Spleen (tissue), 13 donors: ENCODE measurements around the gene KLRC2. TPM values are rescaled to one million over a fixed set of nuclear protein-coding genes. Genes with fewer than 3 reads are reported as not detected.
"Not testable (repeated sequence)": the region's sequence is repeated elsewhere in the genome, so short reads cannot be mapped to it uniquely, and the experiment has no call there.

Experiments
- DNase-seq: peaks from one replicate; pipeline ENCODE4 v3.0.0-alpha.2; 2020
- H3K27ac ChIP-seq, 8 donors: fragments of 200-600 bp; sonication (generic) in 7 of 8; 1 replicate in 4 of 8; 2 replicates in 4 of 8; pipeline versions ENCODE4 v1.5.0 to v1.8.0; 2016 to 2021; ENCODE audit warnings: inconsistent platforms in 4 of 8, mild to moderate bottlenecking in 4 of 8, moderate library complexity in 1 of 8
- H3K27me3 ChIP-seq, 7 donors: fragments of 200-600 bp; sonication (generic) in 6 of 7; replicated peaks in 1 of 7; 1 replicate in 4 of 7; 2 replicates in 3 of 7; pipeline versions ENCODE4 v1.5.0 to v1.8.0; 2016 to 2021; ENCODE audit warnings: inconsistent platforms in 3 of 7, mild to moderate bottlenecking in 1 of 7
- H3K36me3 ChIP-seq, 6 donors: fragments of 200-600 bp; sonication (generic) in 5 of 6; 1 replicate in 4 of 6; 2 replicates in 2 of 6; pipeline versions ENCODE4 v1.5.0 to v1.8.0; 2016 to 2021; ENCODE audit warnings: inconsistent platforms in 2 of 6
- H3K4me1 ChIP-seq, 6 donors: fragments of 200-600 bp; sonication (generic) in 5 of 6; 1 replicate in 3 of 6; 2 replicates in 3 of 6; pipeline versions ENCODE4 v1.5.0 to v1.8.0; 2016 to 2021; ENCODE audit warnings: inconsistent platforms in 3 of 6
- H3K4me3 ChIP-seq, 8 donors: fragments of 200-600 bp; sonication (generic) in 7 of 8; 1 replicate in 4 of 8; 2 replicates in 4 of 8; pipeline versions ENCODE4 v1.5.0 to v1.8.0; 2016 to 2021; ENCODE audit warnings: inconsistent platforms in 4 of 8, mild to moderate bottlenecking in 4 of 8, moderate library complexity in 2 of 8
- H3K9me3 ChIP-seq, 8 donors: fragments of 200-600 bp; sonication (generic) in 7 of 8; 1 replicate in 4 of 8; 2 replicates in 4 of 8; pipeline versions ENCODE4 v1.5.0 to v1.8.0; 2016 to 2021; ENCODE audit warnings: inconsistent platforms in 4 of 8
- CTCF ChIP-seq, 11 experiments: fragments of 200-600 bp in 7 of 11; fragments of 450-650 bp in 4 of 11; sonication (generic) in 4 of 11; IDR thresholded peaks in 8 of 11; conservative IDR thresholded peaks in 3 of 11; 1 replicate in 7 of 11; 2 replicates in 4 of 11; pipeline versions ENCODE4 v1.4.0 to v1.8.0; 2016 to 2021; ENCODE audit warnings: antibody characterized with exemption in 11 of 11, inconsistent platforms in 4 of 11, mild to moderate bottlenecking in 1 of 11
- POLR2A ChIP-seq, 3 donors: fragments of 450-650 bp; IDR thresholded peaks; one replicate each; pipeline ENCODE4 v1.5.1; 2017; ENCODE audit warnings: antibody characterized with exemption in 3 of 3, mild to moderate bottlenecking in 1 of 3
- POLR2AphosphoS5 ChIP-seq, 3 donors: sonication (generic); formaldehyde crosslinking; IDR thresholded peaks; one replicate each; pipeline ENCODE4 v1.5.1; 2017; ENCODE audit warnings: antibody characterized with exemption in 3 of 3
- WGBS, 5 donors: extraction: QIAGEN DNeasy Blood & Tissue Kit in 3 of 5; methylation state at CpG; one replicate each; pipeline versions ENCODE4 v1.1.5 to v1.1.7; 2013 to 2018; 5-methylcytosine and 5-hydroxymethylcytosine counted together
- intact Hi-C: fragments of 100-400 bp; cut with DNase I; formaldehyde crosslinking; loops from one replicate; pipeline ENCODE4 v1.15.0; 2023; ENCODE audit warnings: low total_unique reads
- long read RNA-seq, 2 donors: transcript quantifications; one replicate each; lab custom pipeline, GENCODE V29; 2026
- polyA plus RNA-seq, 3 donors: library from polyadenylated mRNA; stranded (reverse); fragments of 200-250 nt; gene quantifications; one replicate each; pipeline ENCODE4 v1.2.1, GENCODE V29; 2013
- total RNA-seq, 7 donors: library from RNA; depleted of rRNA in 3 of 7; stranded (reverse); fragments of >200 nt in 3 of 7; fragmentation: NEBNext Ultra II Directional in 4 of 7; extraction: Animal tissue kit (Norgen Biotek cat#: 25700) in 4 of 7; gene quantifications; one replicate each; pipeline versions ENCODE4 v1.1.0 to v1.2.1, GENCODE V29; 2016 to 2021
- donor health status: healthy with polysubstance abuse.
- donor health status: DM: no; HTN: no; CAD: no; lungs with moderate emphysema.
- donor health status: DM: no; HTN: no; CAD: no.
- donor health status: Bipolar disorder and iron deficiency.
- donor health status: healthy.
- donor health status: DM: no; HTN: no; CAD: no.
- donor health status: DM: yes; HTN: yes; CAD: no.

KLRC2 gene
- 10 to 100 TPM in 2 of 7 donors, 1 to 10 TPM in 5; 2.6 to 20.8 (median 5.0) TPM for total RNA-seq
- 1 to 10 TPM; 1.4 to 1.9 (median 1.5) TPM for polyA plus RNA-seq
- long read RNA-seq, donor 1: 0 reads
- long read RNA-seq, donor 2: 0 reads

DNA sequence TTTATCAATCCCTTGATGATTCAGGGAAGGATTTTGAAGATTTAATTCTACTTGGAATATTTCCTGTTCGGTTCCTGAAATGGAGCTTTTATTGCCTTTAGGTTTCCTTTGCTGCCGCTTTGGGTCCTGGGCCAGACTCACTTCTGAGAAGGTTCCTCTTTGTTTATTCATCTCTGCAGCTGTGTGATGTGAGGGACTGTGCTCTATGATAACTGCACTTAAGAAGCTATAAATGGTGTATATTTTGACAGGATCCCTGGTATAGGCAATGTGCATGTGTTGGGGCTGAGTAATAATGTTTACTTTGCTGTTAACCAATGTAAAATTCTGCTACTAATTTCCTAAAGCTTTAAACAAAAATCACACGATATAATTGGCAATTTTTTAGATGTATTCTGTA, at the start of gene KLRC2:
KLRC2 (minus strand) TSS at position 195 of the 400 bp plus-strand sequence; CDS start at position 171, 24 bp downstream.
- H3K9me3 ChIP-seq, H3K4me1 ChIP-seq, DNase-seq, H3K36me3 ChIP-seq, intact Hi-C loops, H3K27me3 ChIP-seq: not testable (repeated sequence)
- peak within 1 kb of the TSS in 1 of 8 donors; percentile 46 for H3K27ac ChIP-seq
- H3K4me3 ChIP-seq: peak within 1 kb of the TSS in 2 of 8 donors; percentile 4 to 37
- WGBS, 5 donors: 33 to 38% (median 36%) methylated on average over 3 of the region's 3 CpGs

DNA sequence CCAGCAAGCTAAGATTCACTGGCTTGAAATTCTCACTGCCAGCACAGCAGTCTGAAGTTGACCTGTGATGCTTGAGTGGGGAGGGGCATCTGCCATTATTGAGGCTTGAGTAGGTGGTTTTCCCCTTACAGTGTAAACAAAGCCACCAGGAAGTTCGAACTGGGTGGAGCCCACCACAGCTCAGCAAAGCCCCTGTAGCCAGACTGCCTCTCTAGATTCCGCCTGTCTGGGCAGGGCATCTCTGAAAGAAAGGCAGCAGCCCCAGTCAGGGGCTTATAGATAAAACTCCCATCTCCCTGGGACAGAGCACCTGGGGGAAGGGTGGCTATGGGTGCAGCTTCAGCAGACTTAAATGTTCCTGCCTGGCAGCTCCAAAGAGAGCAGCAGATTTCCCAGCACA, 46.1 kb upstream of the KLRC2 start:
- H3K27ac ChIP-seq, H3K4me1 ChIP-seq, intact Hi-C loops, H3K36me3 ChIP-seq, H3K4me3 ChIP-seq: not testable (repeated sequence)
- peaks cover 0 to 11% (median 8%) of the 10 kb centered on the region in 8 donors for H3K9me3 ChIP-seq
- WGBS, 5 donors: 27 to 64% (median 50%) methylated on average over 2 of the region's 2 CpGs
- peaks cover 0 to 11% (median 0%) of the 10 kb centered on the region in 7 donors for H3K27me3 ChIP-seq
- peak; percentile 62 for DNase-seq

GRCh38 chr12:10472808-10473207, 37.0 kb upstream of the KLRC2 start:
- DNase-seq, intact Hi-C loops, H3K27ac ChIP-seq, H3K4me3 ChIP-seq, H3K27me3 ChIP-seq, H3K36me3 ChIP-seq, H3K4me1 ChIP-seq: not testable (repeated sequence)
- peaks cover 0 to 11% (median 6%) of the 10 kb centered on the region in 8 donors for H3K9me3 ChIP-seq
- WGBS, 5 donors: 91 to 93% (median 92%) methylated on average over 5 of the region's 5 CpGs

GRCh38 chr12:10469701-10470100, 33.9 kb upstream of the KLRC2 start:
- Histone ChIP-seq H3K4me1 (no peaks in the 10 kb centered on the region), H3K36me3 (no peaks in the 10 kb centered on the region), H3K9me3 (peaks cover 0 to 9% (median 6%) of the 10 kb centered on the region in 8 donors), H3K4me3 (no peak overlapping the region), H3K27ac (no peak overlapping the region), H3K27me3 (peaks cover 0 to 5% (median 0%) of the 10 kb centered on the region in 7 donors)
- DNase-seq: no peak
- 73 to 87% (median 78%) methylated on average over 1 of the region's 1 CpG for WGBS, 5 donors
- TF ChIP-seq POLR2A (IDR thresholded peaks at IDR 0.05) (no peak), POLR2AphosphoS5 (IDR thresholded peaks at IDR 0.05) (no peak), CTCF (IDR thresholded peaks at IDR 0.05 in 8 of 11, conservative IDR thresholded peaks at IDR 0.05 in 3 of 11) (no peak)
- intact Hi-C loops: no loop called here

DNA sequence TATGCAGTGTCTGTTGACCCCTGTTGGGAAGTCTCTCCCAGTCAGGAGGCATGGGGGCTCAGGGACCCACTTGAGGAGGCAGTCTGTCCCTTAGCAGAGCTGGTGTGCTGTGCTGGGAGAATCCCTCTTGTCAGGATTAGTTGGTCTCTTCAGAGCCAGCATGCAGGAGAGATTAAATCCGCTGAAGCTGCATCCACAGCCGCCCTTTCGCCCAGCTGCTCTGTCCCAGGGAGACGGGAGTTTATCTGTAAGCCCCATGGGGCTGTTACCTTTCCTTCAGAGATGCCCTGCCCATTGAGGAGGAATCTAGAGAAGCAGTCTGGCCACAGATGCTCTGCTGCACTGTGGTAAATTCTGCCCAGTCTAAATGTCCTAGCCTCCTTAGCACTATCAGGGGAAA, 30.5 kb upstream of the KLRC2 start:
- DNase-seq: peak; percentile 31
- 73 to 94% (median 92%) methylated on average over 2 to 4 of the region's 4 CpGs for WGBS, 5 donors
- intact Hi-C loops: no loop called here
- Histone ChIP-seq H3K9me3 (peaks cover 0 to 3% (median 0%) of the 10 kb centered on the region in 8 donors), H3K36me3 (no peaks in the 10 kb centered on the region), H3K4me3 (no peak overlapping the region), H3K27ac (no peak overlapping the region), H3K27me3 (peaks cover 0 to 5% (median 0%) of the 10 kb centered on the region in 7 donors), H3K4me1 (no peaks in the 10 kb centered on the region)
- TF ChIP-seq POLR2AphosphoS5 (IDR thresholded peaks at IDR 0.05) (no peak), POLR2A (IDR thresholded peaks at IDR 0.05) (no peak), CTCF (IDR thresholded peaks at IDR 0.05 in 8 of 11, conservative IDR thresholded peaks at IDR 0.05 in 3 of 11) (no peak)

DNA sequence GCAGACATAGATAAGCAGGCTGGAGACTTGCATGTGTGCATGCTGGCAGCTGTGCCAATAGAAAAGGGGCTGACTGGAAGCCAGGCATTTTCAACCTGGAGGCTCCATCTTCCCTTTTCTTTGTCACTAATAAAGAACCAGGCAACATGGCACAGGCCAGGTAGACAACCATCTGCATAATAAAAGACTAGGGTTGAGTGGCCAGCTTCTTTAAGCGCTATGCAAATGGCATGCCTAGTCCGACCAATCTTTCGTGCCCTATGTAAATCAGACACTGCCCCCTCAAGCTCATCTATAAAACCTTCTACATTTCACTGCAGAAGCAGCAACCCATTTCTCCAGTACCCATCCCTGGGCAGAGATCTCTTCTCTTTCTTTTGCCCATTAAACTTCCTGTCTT, 21.9 kb upstream of the KLRC2 start:
- H3K9me3 ChIP-seq: peaks cover 6 to 55% (median 39%) of the 10 kb centered on the region in 8 donors
- DNase-seq: peak; percentile 32
- H3K27ac ChIP-seq: no peak overlapping the region
- no peak for TF ChIP-seq POLR2A (IDR thresholded peaks at IDR 0.05)
- no peak for TF ChIP-seq POLR2AphosphoS5 (IDR thresholded peaks at IDR 0.05)
- no peak for TF ChIP-seq CTCF (IDR thresholded peaks at IDR 0.05 in 8 of 11, conservative IDR thresholded peaks at IDR 0.05 in 3 of 11)
- intact Hi-C loops: no loop called here
- no peaks in the 10 kb centered on the region for H3K4me1 ChIP-seq
- H3K27me3 ChIP-seq: no peaks in the 10 kb centered on the region
- H3K4me3 ChIP-seq: no peak overlapping the region
- 91 to 99% (median 94%) methylated on average over 3 of the region's 3 CpGs for WGBS, 5 donors
- H3K36me3 ChIP-seq: no peaks in the 10 kb centered on the region
